Measurements from ENCODE around the gene RBPJ.
"Not testable (repeated sequence)": the region's sequence is repeated elsewhere in the genome, so short reads cannot be mapped to it uniquely, and the experiment has no call there.

RBPJ gene

DNA sequence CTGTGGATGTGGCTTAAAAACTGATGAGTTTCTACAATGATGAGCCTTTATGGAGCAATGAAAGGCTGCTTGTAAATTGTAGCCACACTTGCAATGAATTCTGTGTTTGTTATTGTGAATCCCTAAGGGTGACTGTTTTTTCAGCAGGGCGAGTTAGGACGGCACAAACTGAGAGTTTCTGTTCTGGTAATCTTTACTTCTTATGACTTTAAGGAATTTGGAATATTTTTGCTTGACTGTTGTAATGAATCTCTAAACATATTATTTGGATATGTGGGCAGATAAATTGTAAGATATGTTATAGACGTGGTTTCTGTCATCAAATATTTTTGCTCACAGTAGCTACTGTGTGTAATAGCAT is 22.2 kb downstream of the RBPJ start:
- no peak for DNase-seq

DNA sequence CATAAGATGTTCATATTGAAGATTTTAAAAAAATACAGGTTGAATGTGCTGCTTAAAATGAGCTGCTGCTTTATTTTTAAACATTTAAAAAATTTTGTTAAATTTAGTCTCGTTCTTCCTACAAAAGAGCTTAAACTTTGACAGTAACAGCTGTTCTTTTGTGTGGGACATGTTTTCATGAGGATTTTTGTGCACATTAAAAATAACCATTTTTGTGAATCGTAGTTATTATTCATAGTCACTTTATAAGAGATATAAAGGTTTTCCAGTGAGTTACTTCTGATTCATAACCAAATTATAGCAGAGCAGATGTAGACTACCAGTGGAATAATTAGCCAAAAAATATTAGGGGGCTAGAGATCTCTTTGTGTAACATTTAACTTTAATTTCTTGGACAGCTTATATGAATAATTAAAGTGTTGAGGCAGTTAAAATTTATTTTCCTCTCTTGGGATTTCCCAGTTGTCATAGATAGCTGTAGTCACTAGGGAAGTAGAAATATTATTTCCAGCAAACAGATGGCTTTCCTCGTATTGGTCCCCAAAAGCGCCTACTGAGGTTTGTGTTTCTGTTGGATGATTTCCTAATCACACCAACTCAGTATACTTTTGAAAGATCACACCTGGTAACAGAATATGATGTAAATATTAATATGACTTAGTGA is 24.2 kb downstream of the RBPJ start:
- no peak for DNase-seq

DNA sequence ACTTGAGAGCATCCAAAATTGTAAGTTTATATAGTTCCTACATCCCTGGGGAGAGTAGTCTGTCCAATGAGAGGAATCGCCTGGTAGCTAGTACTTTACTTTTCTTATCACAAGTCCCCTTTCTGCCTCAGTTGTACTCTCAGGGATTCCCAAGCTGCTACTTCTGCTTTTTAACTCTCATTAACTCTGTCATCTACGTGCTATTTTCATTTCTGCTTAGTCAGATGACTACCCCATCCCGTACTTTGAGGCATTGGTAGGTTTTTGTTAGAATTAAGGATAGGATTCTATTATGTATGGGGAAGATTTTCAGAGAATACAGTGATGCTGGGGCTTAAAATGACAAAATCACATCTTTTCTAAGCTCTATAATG is 24.7 kb downstream of the RBPJ start:
- no peak for DNase-seq

DNA sequence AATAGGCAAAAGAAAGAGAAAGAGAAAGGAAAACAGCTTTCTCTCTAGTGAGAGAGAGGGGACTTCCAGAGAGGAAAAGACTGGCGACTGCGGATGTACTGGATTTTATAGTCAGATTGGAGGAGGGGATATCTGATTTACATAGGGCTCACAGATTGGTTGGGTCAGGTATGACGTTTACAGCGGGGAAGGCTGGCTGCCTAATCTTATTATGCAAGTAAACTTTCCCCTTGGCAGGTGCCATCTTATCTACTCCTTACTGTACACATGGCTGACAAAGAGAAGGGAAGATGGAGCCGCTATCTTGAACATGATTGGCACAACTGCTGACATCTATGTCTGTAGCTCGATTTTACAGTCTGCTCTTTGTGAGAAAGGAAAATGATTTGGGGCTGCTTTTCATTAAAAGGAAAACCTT is 25.4 kb downstream of the RBPJ start:
- no peak for DNase-seq

- no peak for DNase-seq
These were observed 28.7 kb downstream of the RBPJ start for GRCh38 chr4:26349496-26349895.

GRCh38 chr4:26351685-26352084 is 30.9 kb downstream of the RBPJ start:
- no peak for DNase-seq

DNA sequence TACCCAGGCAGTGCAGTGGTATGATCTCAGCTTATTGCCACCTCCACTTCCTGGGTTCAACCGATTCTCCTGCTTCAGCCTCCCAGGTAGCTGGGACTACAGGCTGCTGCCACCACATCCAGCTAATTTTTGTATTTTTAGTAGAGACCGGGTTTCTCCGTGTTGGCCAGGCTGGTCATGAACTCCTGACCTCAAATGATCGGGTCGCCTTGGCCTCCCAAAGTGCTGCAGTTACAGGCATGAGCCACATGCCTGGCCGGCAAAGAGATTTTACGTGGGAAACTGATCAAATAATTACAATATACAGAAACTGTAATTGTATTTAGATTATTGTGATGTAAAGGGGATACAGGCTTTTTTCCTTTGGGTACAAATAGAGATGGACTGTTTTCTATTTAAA is 33.7 kb downstream of the RBPJ start:
- no peak for DNase-seq

DNA sequence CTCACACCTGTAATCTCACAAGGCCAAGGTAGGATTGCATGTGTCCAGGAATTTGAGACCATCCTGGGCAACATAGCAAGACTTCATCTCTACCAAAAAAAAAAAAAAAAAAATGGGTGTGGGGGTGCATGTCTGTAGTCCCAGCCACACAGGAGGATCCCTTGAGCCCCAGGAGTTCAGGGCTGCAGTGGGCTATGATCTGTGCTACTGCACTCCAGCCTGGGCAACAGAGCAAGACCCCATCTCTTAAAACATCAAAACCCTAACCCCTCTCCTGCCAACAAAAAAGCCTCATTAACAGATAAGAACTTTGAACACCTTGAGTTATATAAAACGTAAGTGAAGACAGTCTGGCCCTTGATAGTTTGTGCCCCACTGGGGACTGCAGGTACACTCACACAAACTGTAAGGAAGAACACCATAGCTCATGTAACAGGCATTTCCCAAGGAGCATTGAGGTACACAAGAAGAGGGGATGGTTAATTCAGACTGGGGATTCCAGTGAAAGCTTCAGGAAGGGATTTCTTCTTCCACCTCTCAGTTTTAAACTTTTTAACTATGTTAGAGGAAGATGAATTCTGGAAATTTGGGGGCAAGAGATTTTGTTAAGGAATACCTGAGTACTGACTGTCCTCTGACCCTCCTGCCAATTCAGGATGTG is 34.7 kb downstream of the RBPJ start:
- no peak for DNase-seq

- no peak for DNase-seq
These were observed 35.3 kb downstream of the RBPJ start for GRCh38 chr4:26356081-26356501.

- DNase-seq = not testable (repeated sequence)
These were observed 38.7 kb downstream of the RBPJ start for GRCh38 chr4:26359521-26359920.

DNA sequence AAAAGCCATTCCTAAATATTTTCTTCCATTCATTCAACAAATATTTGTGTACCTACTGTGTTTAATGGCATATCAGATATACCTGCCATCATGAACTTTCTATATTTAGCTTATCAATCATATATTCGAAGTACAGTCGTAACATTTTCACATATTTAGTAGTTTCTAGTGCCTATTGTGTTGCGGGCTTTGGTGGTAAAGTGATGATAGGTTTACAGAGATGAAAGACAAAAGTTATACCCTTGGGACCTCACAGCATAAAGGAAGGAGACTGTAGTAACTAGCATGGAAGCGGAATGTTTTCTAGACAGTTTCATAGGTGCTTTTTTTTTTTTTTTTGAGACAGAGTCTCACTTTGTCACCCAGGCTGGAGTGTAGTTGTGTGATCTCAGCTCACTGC is 39.5 kb downstream of the RBPJ start:
- no peak for DNase-seq

DNA sequence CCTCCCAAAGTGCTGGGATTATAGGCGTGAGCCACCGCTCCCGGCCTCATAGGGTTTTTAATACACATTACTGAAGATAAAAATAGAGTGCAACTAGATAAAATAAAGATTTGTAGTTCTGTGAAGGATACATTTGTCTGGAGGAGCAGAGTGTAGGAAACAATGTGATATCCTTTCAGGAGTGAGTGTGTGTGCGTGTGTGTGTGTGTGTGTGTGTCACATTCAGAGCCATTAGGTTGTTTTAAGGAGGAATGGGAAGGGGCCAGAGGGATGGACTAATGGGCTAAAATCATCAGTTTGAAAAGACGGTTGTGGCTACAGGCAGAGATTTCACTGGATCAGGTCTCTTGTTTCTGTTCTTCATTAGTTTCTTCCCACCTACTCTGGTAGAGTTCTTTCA is 40.0 kb downstream of the RBPJ start:
- DNase-seq = no peak

- no peak for DNase-seq
These were observed 40.5 kb downstream of the RBPJ start for GRCh38 chr4:26361297-26361696.

GRCh38 chr4:26362745-26363439 is 42.1 kb downstream of the RBPJ start:
- no peak for DNase-seq

DNA sequence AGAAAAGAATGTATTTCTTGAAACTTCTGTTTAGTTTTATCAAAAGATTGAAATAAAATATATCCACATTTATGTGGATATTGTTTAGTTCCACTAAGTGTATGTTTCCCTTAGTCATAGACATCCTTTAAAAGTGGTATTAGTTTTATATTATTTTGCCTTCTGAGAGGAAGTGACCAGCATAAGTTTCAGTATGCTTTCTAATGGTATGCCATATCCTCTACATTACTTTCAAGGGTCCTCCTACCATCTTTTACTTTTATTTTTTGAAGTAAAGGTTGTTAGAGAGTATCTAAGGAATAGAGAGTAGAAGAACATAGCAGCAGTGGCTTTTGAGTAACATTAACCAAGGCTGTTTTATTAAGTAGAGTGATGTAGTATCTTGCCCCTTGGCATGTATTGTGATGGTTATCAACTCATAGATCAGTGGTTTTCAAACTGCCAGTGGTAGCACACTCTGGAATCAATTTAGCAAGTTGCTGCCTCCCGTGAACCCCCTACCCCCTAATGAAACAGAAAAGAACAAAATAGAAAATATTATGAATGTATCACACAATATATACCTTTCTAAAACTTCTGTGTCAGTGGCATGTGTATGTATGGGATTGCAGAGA is 44.8 kb downstream of the RBPJ start:
- DNase-seq = no peak

DNA sequence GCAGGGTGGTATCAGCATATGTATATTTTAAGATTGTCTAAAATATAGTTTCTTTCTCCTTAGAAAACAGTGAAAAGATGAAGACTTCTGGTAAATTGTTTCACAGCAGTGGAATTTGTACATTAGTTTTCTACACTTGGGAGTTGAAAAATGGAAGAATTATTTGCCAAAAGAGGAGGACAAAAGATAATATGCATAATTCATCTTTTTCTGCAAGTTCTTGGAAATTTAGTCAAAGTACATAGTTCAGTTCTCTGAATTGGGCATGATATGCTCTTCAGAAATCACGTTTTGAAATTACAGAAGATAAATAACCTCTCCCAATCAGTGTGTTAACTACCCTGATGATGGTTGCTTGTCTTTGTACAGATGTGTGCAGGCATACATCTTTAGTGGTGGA is 47.0 kb downstream of the RBPJ start:
- no peak for DNase-seq

- DNase-seq = no peak
These were observed 47.9 kb downstream of the RBPJ start for GRCh38 chr4:26368685-26369084.

DNA sequence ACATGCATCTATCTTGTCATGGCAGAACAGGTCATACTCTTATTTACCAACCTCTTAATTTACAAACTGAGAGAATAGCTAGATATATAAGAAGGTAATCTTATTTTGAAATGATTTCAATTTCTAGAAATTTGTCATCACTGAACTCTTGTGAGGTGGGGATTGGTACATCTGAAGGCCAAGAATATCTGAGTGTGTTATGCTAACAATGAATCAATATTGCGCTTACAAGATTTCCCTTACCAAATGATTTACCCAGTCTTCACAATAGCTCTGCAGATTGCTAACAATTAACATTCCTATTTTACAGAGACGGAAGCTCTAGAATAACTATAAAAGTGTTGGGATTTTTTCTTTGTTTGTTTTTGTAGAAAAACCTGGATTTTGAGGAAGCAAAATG is 48.3 kb downstream of the RBPJ start:
- DNase-seq = no peak

DNA sequence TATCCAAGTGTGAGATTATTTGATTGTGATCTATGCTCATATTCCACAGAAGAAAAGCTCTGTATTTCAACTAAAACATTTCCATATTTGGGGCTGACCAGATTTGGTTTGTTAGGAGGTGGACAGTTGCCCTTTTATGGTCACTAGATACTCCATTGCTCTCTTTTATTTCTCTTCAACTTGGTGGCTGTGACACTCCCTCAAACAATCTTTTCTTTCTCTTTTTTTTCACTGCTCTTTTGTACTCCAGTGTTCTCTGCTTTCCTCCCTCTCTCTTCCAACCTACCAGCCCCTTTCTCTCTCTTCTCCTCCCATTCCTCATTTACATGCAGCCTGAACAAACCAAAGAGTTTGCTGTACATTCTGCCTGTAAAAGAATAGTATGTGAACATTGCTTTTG is 48.8 kb downstream of the RBPJ start:
- no peak for DNase-seq

GRCh38 chr4:26372076-26372475 is 51.3 kb downstream of the RBPJ start:
- DNase-seq = no peak

DNA sequence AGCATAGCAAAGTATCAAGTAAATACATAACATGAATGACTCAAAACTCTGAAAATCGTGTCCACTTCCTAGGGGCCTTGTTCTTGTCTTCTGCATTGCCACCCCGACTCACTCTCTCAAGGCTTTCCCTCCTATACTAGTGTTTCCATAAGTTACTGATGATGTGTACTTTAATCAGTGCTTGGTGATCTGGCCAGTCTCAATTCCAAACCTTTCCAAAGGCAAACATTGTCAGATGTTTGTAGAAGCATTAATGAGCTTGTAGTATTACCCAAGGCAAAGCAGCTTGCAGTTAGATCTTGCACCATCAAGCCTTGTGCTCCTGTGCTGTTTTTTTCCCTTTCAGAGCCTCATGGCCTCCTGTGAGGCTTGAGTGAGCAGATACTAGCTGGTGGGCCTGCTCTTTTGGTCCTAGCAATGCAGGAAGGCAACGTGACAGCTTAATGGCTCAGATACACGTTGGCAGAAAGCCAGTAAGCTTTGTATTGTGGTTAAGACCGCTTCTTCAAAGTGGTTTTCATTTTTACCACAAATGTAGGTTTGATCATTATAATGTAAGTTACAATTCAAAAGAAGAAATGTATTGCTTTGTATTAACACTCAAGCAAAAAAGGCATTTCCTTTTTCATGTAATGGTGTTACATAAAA is 51.8 kb downstream of the RBPJ start:
- peak; percentile 39 for DNase-seq

DNA sequence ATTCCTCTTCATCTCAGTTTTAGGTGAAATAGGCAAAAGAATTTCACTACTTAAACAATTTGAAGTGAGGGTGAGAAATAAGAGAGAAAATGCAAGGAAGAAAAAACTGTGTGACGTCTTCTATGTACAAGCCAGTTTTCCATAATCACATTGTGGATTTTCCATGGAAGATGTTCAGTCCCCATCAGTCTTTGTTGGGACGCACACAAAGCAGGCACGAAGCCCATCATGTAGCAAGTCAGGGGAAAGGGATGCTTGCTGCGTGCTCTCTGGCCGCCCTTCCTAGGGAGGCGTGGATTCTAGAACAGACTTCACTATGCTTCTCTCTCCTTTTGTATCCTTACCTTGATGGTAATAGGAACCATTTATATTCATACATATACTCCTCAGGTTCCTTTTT is 54.7 kb downstream of the RBPJ start:
- DNase-seq = no peak
